HG02798 (cell line): ENCODE data around the gene ECM2.

ENCODE experiments used
- ATAC-seq: cut with Tn5 transposase; IDR thresholded peaks from one replicate; pipeline ENCODE4 v1.9.1; 2021; ENCODE audit warnings: mild to moderate bottlenecking; ENCODE audit not compliant: unreplicated experiment, poor library complexity

Gene ECM2

DNA sequence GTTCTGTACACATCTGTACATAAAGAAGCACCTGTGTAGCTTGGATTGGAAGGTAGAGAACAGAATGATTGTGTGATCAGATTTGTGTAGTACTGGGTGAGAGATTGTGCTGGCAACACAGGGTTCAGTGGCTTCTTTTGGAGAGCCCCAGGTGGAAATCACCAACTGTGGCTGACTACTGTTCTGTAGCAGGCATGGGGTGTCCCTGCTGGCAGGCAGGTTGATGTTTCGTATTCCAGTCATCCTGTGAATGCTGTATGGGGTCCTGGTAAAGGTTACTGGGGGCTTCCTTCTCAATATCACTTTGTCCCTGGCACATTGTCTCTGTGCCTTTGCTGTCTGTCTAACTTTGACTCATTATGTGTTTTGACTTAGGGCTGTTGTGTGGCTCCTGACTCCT, 58.8 kb downstream of the ECM2 start:
- peak; percentile 31 for ATAC-seq

DNA sequence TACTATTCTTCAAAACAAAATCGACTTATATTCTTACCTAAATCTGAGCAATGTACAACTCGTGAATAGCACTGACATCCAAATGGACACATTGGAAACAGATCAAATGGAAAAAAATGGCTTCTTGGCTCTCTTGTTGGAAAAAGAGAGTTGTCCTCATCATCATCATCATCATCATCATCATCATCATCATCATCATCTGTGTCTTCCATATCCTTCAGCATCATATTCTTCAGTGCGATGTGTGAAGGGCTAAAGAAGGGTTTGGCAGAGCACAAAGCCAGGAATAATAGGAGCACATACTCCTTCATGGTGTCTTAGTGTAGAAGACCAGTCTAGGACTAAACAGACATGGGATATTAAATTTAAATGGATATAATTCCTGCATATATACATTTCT, 61.2 kb downstream of the ECM2 start:
- no peak for ATAC-seq

DNA sequence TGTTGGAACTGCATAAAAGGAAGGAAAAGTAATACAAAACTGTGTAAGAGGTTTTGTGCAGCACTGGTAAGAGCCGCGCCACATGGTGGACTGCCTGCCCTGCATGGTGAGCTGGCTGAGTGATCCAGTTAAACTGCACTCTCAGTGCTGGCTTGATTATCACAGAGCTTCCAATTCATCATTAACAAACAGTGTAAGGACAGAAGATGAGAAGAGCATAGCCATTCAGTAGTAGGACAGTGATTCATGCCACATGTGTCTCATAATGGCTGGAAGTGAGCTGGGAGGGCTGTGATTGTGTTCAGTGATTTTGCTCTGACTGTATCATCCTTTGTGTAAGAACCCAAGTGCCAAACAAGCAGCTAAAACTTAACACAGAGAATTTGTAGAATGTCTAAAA, 67.6 kb downstream of the ECM2 start:
- ATAC-seq: no peak

DNA sequence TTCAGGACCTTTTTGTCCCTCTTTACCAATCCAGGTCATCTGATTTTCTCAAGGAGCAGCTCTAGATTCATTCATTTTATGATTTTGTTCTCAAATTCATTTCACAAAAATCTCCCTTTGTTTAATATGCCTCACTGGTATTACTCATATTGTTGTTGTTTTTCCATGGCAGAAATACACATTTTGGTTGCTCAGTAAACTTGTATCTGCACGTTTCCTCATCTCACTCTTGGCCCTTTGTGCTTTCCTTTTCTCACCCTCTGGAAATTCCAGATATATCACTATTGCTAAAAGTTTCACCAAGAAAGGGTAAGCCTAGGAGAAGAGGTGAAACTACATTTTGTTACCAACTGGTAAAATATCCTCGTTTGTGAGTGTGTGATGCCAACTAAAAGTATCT, 68.3 kb downstream of the ECM2 start:
- no peak for ATAC-seq

DNA sequence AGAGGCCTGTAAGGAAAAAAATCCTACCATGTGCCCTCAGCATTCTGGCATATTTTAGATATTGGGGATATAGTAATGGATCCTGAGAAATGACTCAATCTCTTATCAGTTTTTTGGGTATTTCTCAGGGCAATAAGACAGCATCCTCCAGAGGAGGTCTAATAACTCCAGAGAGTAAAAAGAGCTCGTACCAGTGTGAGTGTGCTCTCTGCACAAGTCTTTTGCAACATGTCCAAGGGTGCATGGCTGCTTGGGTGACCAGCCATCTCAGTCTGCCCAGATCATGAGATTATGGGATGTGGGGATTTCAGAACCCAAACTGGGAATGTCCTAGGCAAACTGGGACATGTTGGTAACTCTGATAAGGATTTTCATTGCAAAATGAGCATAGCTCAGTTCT, 68.7 kb downstream of the ECM2 start:
- no peak for ATAC-seq

DNA sequence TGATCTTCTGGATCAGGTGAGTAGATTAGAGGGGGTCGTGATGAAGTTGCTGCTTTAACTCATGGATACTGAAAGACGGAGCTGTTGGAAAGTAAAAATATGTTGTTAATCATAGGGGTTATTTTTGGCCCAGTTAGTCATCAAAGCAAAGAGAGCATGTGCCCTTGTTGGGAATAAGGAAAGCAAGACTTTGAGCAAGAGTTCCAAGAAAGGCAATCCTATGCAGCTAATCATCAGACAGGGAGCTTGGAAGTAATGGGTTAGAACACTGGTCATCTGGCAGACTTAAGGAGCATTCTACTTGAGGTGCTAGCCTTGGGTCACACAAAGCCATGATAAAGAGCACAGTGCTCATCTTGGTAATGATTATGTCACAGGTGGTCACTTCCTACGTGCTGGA, 71.8 kb downstream of the ECM2 start:
- ATAC-seq: no peak

DNA sequence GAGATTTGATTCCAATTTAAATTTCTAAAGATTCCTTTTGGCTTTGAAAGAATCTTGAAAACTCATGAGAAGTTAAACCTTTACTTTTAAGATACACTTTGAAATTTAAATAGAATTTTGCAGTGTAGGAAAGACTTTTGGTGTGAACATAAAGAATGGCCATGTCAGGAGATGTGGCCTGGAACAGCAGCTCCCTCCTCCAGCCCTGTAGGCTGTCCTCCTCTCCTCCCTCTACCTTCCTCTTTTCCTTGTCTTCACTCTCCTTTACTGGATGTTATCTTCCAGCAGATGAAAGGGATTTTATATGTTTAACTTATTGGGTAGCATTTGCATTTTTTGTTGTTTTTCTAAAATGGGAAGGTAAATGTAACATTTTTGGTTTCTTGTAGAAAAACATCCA, 72.4 kb downstream of the ECM2 start:
- ATAC-seq: no peak

DNA sequence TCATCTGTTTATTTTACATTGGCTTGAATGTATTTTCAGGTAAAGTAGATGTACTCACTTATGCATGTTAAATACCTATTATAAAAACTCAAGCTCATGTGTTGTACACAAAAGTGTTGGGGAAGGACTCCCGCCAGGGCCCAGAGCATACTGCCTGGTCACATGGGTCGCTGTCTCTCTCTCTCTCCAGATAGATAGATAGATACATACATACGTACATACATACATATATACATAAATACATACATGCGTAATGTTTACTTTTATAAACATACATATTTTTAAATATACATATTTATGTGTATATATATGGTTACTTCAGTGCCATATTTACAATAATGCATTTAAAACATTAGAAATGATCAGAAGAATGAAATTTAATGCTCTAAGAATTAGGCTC, 78.2 kb downstream of the ECM2 start:
- no peak for ATAC-seq

DNA sequence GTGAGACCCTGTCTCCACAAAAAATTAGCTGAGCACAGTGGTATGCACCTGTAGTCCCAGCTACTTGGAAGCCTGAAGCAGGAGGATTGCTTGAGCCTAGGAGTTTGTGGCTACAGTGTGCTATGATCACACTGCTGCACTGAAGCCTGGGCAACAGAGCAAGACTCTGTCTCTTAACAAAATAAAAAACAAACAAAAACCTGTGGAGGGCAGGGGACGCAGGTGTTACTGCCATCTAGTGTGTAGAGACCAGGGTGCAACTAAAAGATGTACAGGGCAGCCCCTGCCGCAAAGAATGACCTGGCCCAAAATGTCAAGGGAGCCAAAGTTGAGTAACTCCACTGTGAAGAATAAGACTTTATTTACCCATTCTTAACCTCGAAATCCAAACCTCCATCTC, 80.6 kb downstream of the ECM2 start:
- no peak for ATAC-seq

DNA sequence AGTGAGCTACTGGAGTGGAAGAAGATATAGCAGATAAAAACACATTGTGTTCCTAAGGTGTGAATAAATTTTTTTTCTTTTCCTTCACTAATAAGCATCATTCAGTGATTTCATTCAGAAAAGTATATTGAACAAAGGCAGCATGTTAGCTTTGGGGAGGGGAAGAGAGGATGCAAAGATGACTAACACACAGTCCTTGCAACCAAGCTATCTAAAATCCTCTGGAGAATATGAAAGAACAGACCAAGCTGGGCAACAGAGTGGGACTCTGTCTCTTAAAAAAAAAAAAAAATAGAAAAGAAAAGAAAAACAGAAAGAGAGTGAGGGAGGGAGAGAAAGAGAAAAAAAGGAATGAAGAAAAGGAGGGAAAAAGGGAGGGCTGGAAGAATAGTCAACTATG, 89.3 kb downstream of the ECM2 start:
- no peak for ATAC-seq
